Measurements from ENCODE around the gene PSTK.

Gene PSTK

GRCh38 chr10:122993797-122994336 lies 13.7 kb downstream of the PSTK start:
- DNase-seq: no peak

- no peak for DNase-seq
These were observed 15.7 kb downstream of the PSTK start for GRCh38 chr10:122995936-122996335.

GRCh38 chr10:122997864-122998263 lies 17.7 kb downstream of the PSTK start:
- no peak for DNase-seq

- DNase-seq: no peak
These were observed 18.2 kb downstream of the PSTK start for GRCh38 chr10:122998360-122998917.

- no peak for DNase-seq
These were observed 18.7 kb downstream of the PSTK start for GRCh38 chr10:122998934-122999333.

- DNase-seq: no peak
These were observed 19.1 kb downstream of the PSTK start for GRCh38 chr10:122999347-122999746.

GRCh38 chr10:123000155-123000554 lies 20.0 kb downstream of the PSTK start:
- DNase-seq: no peak

- no peak for DNase-seq
These were observed 21.2 kb downstream of the PSTK start for GRCh38 chr10:123001370-123001769.

GRCh38 chr10:123004298-123004697 lies 24.1 kb downstream of the PSTK start:
- DNase-seq: no peak

GRCh38 chr10:123007558-123008354 lies 27.6 kb downstream of the PSTK start:
- peak; percentile 28 for DNase-seq

- peak; percentile 87 for DNase-seq
These were observed 28.3 kb downstream of the PSTK start, which contains the start of the genes ACADSB and IKZF5 for GRCh38 chr10:123008355-123009104. ACADSB (plus strand) TSS chr10:123009006; CDS start chr10:123009030, 24 bp downstream. IKZF5 (minus strand) TSS chr10:123008795; CDS start chr10:122998625, 10,170 bp downstream.

GRCh38 chr10:123009105-123009820 lies 29.1 kb downstream of the PSTK start:
- peak; percentile 33 for DNase-seq

GRCh38 chr10:123011987-123012386 lies 31.8 kb downstream of the PSTK start:
- DNase-seq: no peak

- DNase-seq: no peak
These were observed 33.5 kb downstream of the PSTK start for GRCh38 chr10:123013456-123014419.

GRCh38 chr10:123014772-123015171 lies 34.6 kb downstream of the PSTK start:
- no peak for DNase-seq

- no peak for DNase-seq
These were observed 36.0 kb downstream of the PSTK start for GRCh38 chr10:123016228-123016627.

- DNase-seq: no peak
These were observed 37.4 kb downstream of the PSTK start for GRCh38 chr10:123017421-123018165.

GRCh38 chr10:123018531-123018930 lies 38.3 kb downstream of the PSTK start:
- DNase-seq: no peak

GRCh38 chr10:123019264-123019663 lies 39.1 kb downstream of the PSTK start:
- no peak for DNase-seq

GRCh38 chr10:123019941-123020703 lies 39.9 kb downstream of the PSTK start:
- DNase-seq: no peak

All from KG1 (cell line).